Activated B cell treated with CpG ODN at 0.5 μM for 24 hours (primary cell): ENCODE measurements around the gene RASSF7. TPM values are rescaled to one million over a fixed set of nuclear protein-coding genes. Genes with fewer than 3 reads are reported as not detected.

Experiments
- ATAC-seq: fragments of 200-7000 bp; cut with Tn5 transposase; one replicate; pipeline ENCODE4 v1.10.0; 2021; ENCODE audit warnings: low read depth, mild to moderate bottlenecking, moderate library complexity
- CTCF ChIA-PET: fragments of 350-600 bp; sonication (Branson Sonifier 250); formaldehyde crosslinking; loops from one replicate; lab custom pipeline; 2021; ENCODE audit warnings: antibody characterized with exemption; lab: Charles Lee
- POLR2A ChIA-PET: fragments of 350-600 bp; sonication (Branson Sonifier 250); formaldehyde crosslinking; loops from one replicate; lab custom pipeline; 2021; ENCODE audit warnings: antibody characterized with exemption; lab: Charles Lee
- DNase-seq: peaks from one replicate; pipeline ENCODE4 v3.0.0; 2022
- H3K27ac Mint-ChIP-seq: one replicate; pipeline ENCODE4 v1.8.0; 2020; ENCODE audit warnings: mixed read lengths
- H3K27me3 Mint-ChIP-seq: one replicate; pipeline ENCODE4 v1.8.0; 2021; ENCODE audit warnings: mixed read lengths
- H3K36me3 Mint-ChIP-seq: one replicate; pipeline ENCODE4 v1.8.0; 2021; ENCODE audit warnings: low read depth, mixed read lengths
- H3K4me1 Mint-ChIP-seq: one replicate; pipeline ENCODE4 v1.8.0; 2021; ENCODE audit warnings: mixed read lengths
- H3K4me3 Mint-ChIP-seq: one replicate; pipeline ENCODE4 v1.8.0; 2020; ENCODE audit warnings: mild to moderate bottlenecking, mixed read lengths
- H3K9me3 Mint-ChIP-seq: one replicate; pipeline ENCODE4 v1.8.0; 2020; ENCODE audit warnings: mixed read lengths
- intact Hi-C: fragments of 100-400 bp; cut with micrococcal nuclease; formaldehyde crosslinking; loops from one replicate; pipeline ENCODE4 v1.15.1; 2024
- total RNA-seq: library from RNA; stranded (reverse); gene quantifications from 2 replicates; pipeline ENCODE4 v1.2.3, GENCODE V29; 2022
- TF ChIP-seq, protein P1 (sequence below): fragments of 200-600 bp; IDR thresholded peaks from one replicate; pipeline ENCODE4 v1.8.0; 2022; ENCODE audit warnings: antibody characterized with exemption, mild to moderate bottlenecking

Gene RASSF7
- total RNA-seq, 1 donor from 2014 or later, result 14.9 TPM

DNA sequence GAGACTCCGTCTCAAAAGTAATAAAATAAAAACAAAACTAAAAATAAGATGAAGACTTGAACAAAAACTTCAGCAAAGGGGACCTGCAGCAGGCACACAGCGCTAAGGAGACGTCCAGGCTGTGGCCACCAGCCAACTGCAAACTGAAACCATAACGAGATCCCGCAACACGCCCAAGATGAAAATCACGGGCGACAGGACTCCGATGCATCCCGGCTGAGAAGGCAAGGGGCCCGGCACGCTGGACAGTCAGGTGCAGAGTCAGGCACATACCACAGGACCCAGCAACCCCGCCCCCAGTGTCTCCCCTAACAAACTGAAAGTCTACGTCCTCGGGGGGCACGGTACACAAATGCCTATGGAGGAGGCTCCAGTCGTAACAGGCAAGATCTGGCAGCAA, 34.6 kb upstream of the RASSF7 start:
- Mint-ChIP-seq H3K4me3 (no peak overlapping the region), H3K27ac (no peak overlapping the region), H3K36me3 (peaks cover 2% of the 10 kb centered on the region), H3K9me3 (no peaks in the 10 kb centered on the region), H3K27me3 (no peaks in the 10 kb centered on the region), H3K4me1 (no peaks in the 10 kb centered on the region)
- ChIA-PET POLR2A (no interaction called here), CTCF (no interaction called here)
- TF ChIP-seq, protein P1, sequence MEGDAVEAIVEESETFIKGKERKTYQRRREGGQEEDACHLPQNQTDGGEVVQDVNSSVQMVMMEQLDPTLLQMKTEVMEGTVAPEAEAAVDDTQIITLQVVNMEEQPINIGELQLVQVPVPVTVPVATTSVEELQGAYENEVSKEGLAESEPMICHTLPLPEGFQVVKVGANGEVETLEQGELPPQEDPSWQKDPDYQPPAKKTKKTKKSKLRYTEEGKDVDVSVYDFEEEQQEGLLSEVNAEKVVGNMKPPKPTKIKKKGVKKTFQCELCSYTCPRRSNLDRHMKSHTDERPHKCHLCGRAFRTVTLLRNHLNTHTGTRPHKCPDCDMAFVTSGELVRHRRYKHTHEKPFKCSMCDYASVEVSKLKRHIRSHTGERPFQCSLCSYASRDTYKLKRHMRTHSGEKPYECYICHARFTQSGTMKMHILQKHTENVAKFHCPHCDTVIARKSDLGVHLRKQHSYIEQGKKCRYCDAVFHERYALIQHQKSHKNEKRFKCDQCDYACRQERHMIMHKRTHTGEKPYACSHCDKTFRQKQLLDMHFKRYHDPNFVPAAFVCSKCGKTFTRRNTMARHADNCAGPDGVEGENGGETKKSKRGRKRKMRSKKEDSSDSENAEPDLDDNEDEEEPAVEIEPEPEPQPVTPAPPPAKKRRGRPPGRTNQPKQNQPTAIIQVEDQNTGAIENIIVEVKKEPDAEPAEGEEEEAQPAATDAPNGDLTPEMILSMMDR, result no peak
- intact Hi-C loops, result no loop called here
- no peak for DNase-seq
- no peak for ATAC-seq

DNA sequence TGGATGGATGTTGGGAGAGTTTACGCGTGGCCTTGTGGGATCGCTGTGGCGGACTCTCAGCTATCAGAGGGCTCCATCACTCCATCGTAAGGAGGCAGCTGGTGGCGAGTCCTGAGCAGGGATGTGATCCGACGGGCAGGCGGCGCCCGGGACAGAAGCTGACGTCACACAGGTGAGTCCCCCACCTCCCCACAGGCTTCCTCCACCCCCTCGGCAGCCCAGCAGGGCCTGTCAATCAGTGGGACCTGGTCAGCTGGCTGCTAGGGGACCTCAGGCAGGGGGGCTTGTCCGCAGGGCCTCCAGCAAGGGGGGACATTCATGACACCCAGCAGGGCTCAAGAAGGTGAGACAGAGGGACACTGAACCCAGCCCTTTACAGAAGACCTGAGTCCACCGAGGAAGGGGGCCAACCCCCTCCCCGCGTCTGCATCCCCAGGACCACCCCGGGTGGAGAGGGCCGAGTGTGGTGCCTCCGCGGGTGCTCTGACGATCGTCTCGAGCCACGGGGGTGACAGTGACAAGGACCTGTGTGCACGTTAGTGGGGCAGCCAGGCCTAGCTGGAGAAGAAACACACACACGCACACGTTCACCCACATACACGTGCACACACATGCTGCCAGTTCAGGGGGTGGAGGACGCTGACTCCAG, 32.5 kb upstream of the RASSF7 start:
- ATAC-seq, result no peak
- intact Hi-C loops, result no loop called here
- Mint-ChIP-seq H3K4me3 (no peak overlapping the region), H3K27ac (no peak overlapping the region), H3K4me1 (no peaks in the 10 kb centered on the region), H3K9me3 (no peaks in the 10 kb centered on the region), H3K36me3 (peaks cover 17% of the 10 kb centered on the region), H3K27me3 (no peaks in the 10 kb centered on the region)
- CTCF ChIA-PET, result no interaction called here
- DNase-seq, result no peak
- TF ChIP-seq, protein P1, result no peak
- POLR2A ChIA-PET, result interaction anchor here (0.7 kb wide), 1 partner anchor 11 kb away, joined by 8 read pairs; no protein-coding TSS in a partner anchor

DNA sequence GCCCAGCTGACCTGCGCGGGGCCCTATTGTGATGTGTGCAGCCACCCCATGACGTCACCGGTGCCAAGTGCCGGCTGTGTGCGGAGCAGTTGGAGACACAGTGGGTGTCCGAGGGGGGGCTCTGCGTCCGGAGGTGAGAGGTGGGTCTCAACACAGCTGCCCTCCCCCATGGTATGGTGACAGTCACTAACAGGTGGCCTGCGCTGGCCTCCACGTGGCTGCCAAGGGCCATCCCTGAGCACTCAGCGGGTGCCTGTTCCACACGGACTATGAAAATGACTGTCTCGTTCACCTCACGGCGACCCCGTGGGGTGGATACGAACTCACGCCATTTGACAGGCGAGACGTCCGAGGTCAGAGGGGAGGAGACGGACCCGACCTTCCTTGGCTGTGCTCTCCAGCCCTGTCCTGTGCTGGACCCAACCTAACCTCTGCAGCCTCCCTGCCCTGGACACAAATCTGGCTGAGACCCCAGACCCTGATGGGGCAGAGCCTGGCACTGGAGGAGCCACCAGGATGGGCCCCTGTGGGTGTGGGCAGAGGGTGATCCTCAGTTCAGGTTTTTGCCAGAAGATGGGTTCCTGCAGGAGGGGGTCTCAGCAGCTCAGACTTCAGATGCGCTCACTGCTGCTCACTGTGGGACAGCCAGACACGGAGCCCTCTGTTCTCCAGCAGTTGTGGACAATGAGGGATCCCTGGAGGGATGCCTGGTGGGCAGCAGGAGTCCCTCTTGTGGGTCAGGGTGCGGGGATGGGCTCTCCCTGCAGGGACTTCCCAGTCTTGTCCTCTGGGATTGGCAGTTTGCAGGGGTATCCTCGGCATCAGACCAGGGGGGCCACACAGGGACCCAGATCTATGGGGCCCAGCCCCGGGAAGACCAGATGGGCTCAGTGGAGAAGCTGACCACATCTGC, 31.7 kb upstream of the RASSF7 start:
- Mint-ChIP-seq H3K4me3 (no peak overlapping the region), H3K4me1 (peaks cover 4% of the 10 kb centered on the region), H3K36me3 (peaks cover 21% of the 10 kb centered on the region), H3K9me3 (no peaks in the 10 kb centered on the region), H3K27me3 (no peaks in the 10 kb centered on the region), H3K27ac (no peak overlapping the region)
- ATAC-seq (no peak), DNase-seq (no peak)
- intact Hi-C loops, result no loop called here
- ChIA-PET POLR2A (no interaction called here), CTCF (no interaction called here)
- TF ChIP-seq, protein P1, result no peak

DNA sequence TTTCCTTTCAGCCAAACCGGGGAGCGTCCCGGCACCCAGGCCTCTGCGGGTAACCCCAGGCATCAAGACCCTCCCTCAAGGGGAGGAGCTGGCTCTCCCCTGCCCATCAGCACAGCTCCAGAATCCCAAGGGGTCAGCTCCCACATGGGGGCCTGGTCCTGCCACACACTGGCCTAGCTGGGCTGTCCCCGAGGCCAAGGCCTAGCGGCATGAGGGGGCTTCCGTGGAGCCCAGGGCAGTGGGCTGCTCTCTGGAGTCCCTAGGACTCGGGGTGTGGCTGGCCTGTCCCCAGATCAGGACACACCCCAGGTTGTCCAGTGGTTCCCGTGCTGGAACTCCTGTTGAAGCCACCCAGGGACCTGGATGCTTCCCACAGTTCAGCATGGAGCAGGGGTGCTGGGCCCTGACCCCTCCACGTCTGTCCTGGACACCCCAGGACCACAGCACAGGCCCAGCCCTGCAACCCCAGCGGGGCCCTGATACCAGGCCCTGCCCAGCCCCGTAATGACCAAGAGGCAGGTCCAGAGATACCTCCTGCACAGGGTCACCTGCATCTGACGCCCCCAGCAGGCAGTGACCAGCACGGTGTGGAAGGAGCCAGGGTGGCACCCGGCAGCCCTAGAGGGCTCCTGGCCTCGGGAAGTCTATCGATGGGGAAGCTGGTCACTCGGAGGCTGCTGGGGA, 30.9 kb upstream of the RASSF7 start:
- intact Hi-C loops, result loop anchor here (10.0 kb wide), 1 partner anchor 385 kb away; the partner anchor contains the start of gene CHID1
- ChIA-PET CTCF (no interaction called here), POLR2A (no interaction called here)
- ATAC-seq, result no peak
- Mint-ChIP-seq H3K4me3 (no peak overlapping the region), H3K9me3 (no peaks in the 10 kb centered on the region), H3K36me3 (peaks cover 21% of the 10 kb centered on the region), H3K27ac (no peak overlapping the region), H3K4me1 (peaks cover 4% of the 10 kb centered on the region), H3K27me3 (no peaks in the 10 kb centered on the region)
- TF ChIP-seq, protein P1, result no peak
- DNase-seq, result no peak
